SH-SY5Y (cell line): ENCODE results near the gene UBL4B.

Source experiments
- GATA2 ChIP-seq: IDR thresholded peaks from 2 replicates; pipeline ENCODE4 v1.6.1; 2011; ENCODE audit warnings: mild to moderate bottlenecking, low read depth, low read length
- GATA3 ChIP-seq: IDR thresholded peaks from 2 replicates; pipeline ENCODE4 v1.6.1; 2011; ENCODE audit warnings: low read depth, mild to moderate bottlenecking, low read length, moderate library complexity

DNA sequence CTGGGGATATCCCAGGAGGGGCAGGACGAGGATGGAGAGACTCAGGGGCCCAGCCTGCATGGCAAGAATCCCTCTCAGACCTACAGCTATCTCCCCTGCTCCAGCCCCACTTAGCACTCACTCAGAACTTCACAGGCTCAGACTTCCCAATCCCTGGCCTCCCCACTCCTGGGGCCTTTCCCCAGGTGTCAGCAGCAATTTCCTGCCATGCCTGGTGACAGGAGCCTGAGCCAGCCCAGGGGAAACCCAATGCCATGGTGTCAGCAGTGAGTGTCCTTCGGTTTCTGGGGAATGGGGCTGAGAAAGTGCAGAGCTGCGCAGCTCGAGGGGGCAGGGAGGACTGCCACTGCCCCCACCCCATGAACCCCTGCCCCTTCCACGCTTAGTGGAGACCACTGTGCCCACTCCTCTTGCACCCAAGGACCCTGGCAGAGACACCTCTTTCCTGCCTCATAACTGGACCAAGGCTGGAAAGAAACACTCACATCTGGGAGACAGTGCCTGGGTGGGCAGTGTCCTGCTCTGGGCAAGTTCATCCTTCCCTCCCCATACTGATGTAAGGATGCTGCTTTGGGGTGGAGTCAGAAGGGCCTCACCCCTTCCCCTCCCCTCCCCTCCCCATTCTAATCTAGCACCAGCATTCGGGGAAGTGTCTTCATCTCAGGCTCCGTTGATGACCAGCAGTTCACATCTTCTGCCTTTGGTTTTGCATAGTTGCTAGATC is 17.1 kb upstream of the UBL4B start:
- no peak for TF ChIP-seq GATA2
- no peak for TF ChIP-seq GATA3
